Caki2 (cell line): ENCODE results near the gene GOLGA2. TPM values are rescaled to one million over a fixed set of nuclear protein-coding genes. Genes with fewer than 3 reads are reported as not detected.

ENCODE experiments used
- DNase-seq: peaks from one replicate; pipeline ENCODE4 v3.0.0-alpha.2; 2015; ENCODE audit warnings: low read depth
- in situ Hi-C: cut with HindIII; loops from 2 replicates; pipeline ENCODE4 v1.10.0; 2016; ENCODE audit warnings: low sequenced_read_pairs, low pct_unique_long_range_greater_than_20kb, mixed read lengths
- total RNA-seq: library from RNA; depleted of rRNA; stranded (reverse); fragments of >200 nt; shearing (Covaris generic); gene quantifications from 2 replicates; pipeline ENCODE4 v1.2.3, GENCODE V29; 2014; ENCODE audit warnings: low replicate concordance; rRNA removed

GOLGA2 gene, protein sequence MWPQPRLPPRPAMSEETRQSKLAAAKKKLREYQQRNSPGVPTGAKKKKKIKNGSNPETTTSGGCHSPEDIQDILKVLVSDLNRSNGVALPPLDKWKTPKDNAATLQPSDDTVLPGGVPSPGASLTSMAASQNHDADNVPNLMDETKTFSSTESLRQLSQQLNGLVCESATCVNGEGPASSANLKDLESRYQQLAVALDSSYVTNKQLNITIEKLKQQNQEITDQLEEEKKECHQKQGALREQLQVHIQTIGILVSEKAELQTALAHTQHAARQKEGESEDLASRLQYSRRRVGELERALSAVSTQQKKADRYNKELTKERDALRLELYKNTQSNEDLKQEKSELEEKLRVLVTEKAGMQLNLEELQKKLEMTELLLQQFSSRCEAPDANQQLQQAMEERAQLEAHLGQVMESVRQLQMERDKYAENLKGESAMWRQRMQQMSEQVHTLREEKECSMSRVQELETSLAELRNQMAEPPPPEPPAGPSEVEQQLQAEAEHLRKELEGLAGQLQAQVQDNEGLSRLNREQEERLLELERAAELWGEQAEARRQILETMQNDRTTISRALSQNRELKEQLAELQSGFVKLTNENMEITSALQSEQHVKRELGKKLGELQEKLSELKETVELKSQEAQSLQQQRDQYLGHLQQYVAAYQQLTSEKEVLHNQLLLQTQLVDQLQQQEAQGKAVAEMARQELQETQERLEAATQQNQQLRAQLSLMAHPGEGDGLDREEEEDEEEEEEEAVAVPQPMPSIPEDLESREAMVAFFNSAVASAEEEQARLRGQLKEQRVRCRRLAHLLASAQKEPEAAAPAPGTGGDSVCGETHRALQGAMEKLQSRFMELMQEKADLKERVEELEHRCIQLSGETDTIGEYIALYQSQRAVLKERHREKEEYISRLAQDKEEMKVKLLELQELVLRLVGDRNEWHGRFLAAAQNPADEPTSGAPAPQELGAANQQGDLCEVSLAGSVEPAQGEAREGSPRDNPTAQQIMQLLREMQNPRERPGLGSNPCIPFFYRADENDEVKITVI
- 44.6 and 79.8 TPM in 2 replicates for total RNA-seq

DNA sequence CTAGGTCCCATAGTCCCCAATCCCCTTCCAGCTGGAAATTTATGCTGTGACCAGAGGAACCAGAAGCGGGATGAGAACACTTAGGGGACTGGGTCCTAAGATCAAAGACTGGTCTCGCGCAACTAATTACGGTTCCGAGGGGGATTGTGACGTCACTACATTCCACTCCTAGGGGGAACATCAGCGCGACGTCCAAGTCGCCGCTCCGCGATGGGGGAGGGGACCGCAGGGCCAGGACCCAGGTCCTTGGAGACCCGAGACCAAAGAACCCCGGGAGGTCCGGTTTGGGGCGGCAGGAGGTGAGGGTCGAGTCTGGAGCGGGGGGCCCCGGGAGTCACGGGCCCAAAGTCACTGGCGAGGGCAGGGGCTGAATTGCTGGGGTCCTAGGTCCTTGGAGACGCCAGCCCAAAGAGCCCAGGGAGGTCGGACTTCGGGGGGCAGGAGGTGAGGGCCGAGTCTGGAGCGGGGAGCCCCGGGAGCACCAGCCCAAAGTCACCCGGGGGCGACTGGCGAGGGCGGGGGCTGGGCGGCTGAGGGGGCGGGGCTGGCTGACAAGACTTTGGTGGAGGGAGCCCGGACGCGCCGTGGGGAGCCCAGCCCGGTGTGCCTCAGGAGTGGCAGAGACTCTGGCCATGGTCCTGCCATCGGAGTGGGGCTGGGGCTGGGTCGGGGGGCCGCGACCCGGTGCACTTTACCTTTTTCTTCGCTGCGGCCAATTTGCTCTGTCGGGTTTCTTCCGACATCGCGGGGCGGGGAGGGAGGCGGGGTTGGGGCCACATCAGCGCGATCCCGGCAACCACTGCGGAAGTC is at the start of gene GOLGA2:
GOLGA2 (minus strand) TSS at position 810 of the 810 bp plus-strand sequence; CDS start at position 779, 31 bp downstream.
- in situ Hi-C loops: no loop called here
- no peak for DNase-seq

DNA sequence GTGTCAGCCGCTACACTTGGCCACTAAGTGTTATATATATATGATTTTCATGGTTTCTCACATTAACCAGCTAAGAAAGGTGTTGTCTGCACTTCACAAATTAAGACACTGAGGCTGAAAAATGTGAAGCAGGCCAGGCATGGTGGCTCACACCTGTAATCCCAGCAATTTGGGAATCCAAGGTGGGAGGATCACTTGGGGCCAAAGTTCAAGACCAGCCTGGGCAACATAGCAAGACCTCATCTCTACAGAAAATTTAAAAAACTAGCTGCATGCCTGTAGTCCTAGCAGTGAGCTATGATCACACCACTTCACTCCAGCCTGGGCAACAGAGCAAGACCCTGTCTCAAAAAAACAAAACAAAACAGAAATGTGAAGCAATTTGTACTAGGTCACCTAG is 48.6 kb upstream of the GOLGA2 start:
- in situ Hi-C loops: no loop called here
- no peak for DNase-seq

DNA sequence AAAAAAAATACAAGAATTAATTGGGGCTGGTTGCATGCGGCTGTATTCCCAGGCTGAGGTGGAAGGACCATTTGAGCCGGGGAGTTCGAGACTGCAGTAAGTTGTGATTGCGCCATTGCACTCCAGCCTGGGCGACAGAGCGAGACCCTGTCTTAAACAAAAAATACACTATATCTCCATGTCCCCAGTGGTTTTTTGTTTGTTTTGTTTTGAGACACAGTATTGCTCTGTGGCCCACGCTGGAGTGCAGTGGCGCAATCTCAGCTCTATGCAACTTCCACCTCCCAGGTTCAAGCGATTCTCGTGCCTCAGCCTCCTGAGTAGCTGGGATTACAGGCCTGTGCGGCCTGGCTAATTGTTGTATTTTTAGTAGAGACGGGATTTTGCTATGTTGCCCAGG is 48.0 kb upstream of the GOLGA2 start:
- in situ Hi-C loops: no loop called here

DNA sequence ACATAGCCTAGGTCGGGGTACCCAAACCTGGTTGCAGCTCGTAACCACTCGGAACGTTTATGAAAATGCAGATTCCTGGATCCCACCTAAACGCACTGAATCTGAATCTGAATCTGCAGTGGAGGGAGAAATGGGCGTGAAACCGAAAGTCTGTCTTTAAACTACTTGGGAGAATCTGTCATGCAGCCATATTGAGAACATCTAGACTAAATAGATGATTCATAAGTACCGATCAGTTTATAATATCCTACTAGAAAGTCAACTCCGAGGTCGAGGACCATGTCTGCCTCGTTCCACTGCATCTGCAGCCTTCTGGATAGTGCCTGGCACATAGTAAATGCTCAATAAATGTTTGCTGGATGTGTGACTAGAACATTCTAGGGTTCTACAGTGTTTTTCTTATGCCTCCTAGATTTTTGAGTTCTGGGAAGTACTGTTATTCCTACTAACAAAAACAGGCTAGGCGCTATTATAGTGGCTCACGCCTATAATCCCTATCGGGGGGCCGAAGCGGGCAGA is 47.5 kb upstream of the GOLGA2 start:
- peak; percentile 22 for DNase-seq
- in situ Hi-C loops: no loop called here

More for the DNA sequence above, 48.0 kb upstream of the GOLGA2 start:
- no peak for DNase-seq

DNA sequence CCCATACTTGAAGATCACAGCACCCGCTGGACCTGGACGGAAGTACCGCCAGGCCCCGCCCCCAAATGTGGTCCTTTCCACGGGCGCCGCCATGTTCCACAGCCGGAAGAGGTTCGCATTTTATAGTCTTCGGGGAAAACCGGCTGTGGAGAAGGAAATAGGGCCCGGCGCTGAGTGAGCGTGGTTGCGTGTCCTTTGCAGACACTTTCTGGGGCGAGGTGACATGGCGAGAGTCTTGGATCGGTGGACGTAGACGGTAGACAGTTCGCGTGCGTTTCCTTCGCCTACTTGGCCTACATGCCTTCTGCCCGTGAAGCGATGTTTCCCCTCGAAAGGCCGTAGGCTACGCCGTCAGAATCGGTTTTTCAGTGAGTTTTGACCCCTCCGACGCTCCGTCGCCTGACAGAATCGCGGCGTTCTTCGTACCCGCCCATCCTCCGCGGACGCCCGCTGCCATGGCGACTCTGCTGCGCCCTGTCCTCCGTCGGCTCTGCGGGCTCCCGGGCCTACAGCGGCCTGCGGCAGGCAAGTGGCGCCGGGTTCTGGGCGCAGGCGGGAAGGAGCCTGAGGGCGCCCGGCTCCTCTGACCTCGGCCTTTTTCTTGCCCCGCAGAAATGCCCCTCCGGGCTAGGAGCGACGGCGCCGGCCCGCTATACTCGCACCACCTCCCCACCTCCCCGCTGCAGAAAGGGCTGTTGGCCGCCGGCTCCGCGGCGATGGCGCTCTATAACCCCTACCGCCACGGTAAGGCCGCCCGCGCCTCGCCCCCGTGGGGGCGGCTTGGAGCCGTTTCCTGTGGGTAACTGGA is 46.8 kb upstream of the GOLGA2 start, which contains the start of the genes COQ4 and TRUB2:
COQ4 (plus strand) TSS at position 436 of the 808 bp plus-strand sequence; CDS start at position 456, 20 bp downstream.
TRUB2 (minus strand) TSS at position 44 of the 808 bp plus-strand sequence; CDS start at position 5, 39 bp downstream.
- peak; percentile 93 for DNase-seq
- in situ Hi-C loops: no loop called here

DNA sequence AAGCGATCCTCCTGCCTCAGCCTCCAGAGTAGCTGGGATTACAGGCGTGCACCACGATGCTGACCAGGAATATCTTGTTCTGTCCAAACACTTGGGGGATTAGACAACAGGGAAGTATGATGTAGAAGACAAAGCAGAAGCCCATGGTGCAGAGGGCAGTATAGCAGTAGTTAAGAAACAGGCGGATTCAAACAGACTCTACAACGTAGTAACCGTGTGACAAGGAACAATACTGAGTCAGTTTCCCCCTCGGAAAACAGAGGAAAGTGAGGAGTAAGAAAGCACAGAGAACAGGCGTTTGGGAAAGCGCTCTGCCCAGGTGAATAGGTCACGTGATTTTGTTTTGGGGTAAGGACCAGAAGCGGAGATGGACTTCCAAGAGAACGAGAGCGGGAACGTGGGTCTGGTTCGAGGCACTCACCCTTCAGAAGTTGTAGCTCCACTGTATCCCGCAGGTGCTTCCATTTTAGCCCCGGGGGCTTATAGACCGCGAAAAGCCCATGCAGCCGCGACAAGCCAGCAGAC is 46.1 kb upstream of the GOLGA2 start:
- no peak for DNase-seq
- in situ Hi-C loops: no loop called here

DNA sequence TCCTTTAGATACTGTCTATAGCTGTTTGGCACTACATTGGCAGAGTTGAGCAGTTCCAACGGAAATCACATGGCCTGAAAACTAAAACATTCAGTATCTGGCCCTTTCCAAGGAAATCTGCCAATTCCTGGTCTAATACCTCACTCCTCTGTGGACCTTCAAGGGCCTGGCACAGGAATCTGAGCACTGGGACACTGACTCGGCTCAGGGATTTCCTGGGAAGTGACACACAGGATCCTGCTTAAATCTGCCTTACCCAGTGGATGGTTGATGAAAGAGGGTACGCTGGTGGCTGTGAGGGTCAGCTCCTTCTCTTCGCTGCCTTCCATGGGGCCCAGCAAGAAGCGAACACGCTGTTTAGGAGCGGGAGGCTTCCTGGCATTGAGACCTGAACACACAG is 45.5 kb upstream of the GOLGA2 start:
- in situ Hi-C loops: no loop called here
- no peak for DNase-seq

DNA sequence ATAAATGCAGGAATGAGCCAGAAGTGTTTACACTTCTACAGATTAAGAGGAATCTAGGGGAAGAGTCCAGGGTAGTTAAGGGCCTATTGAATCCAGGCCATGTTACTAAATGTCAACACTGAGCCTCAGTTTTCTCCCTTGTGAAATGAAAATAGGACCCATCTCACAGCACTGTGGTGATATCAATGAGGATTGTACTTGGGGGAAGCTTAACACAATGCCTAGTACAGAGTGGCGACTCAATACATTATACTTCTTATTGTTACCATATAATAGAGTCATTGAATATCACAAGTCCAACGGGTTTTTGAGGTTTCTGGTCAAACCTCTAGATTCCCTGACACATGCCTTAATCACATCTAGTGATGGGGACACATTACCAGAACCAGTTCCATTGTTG is 41.8 kb upstream of the GOLGA2 start:
- DNase-seq: no peak
- in situ Hi-C loops: no loop called here

DNA sequence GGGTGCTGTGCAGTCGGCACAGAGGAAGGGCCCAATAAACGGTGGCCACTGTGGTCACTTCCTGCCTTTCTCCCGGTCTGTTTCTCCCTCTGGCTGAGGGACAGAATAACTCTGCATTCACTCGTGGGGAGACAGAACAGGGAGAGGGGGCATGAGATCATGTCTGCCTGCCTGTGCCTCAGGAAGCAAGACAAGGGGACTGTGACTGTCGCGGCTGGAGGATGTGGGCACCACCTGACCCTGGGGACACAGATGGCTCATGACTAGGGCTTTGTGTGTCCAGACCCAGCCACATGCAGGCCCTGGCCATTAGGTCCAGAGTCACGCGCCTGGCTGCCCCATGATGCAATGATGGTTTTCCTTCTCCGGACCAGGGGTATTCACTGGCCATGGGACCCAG is 40.6 kb upstream of the GOLGA2 start:
- in situ Hi-C loops: no loop called here

DNA sequence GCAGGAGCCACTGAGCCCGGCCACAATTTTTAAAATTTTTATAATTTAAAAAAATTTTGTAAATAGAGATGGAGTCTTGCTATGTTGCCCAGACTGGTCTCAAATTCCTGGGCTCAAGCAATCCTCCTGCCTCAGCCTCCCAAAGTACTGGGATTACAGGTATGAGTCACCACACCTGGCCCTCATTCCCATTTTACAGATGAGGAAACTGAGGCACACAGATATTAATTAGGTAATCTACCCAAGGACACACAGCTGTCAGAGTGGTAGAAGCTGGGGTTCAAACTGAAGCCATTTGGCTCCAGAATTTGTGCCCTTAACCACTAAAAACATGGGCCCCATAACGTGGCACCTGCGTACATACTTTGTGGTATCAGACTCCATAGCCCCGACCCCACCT is 38.9 kb upstream of the GOLGA2 start:
- in situ Hi-C loops: no loop called here
- DNase-seq: no peak

More for the DNA sequence above, 40.6 kb upstream of the GOLGA2 start:
- DNase-seq: no peak

DNA sequence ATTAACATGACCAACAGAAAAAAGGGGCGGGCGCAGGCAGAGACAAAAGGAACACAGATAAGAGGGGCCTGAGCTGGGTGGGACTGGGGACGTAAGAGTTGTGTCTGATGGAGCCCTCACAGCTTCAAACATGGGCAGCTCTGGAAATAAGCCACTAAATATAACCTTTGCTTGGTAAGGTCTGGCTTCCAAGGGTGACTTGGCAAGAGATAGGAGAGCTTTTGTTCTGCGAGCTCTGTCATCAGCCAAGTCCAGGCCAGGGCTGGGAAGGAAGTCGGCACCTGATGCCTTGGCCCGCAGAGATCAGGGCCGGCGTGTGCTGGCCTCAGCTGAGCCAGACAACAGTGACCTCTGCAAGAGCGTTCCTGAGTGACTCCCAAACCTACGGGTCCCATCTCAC is 34.7 kb upstream of the GOLGA2 start:
- DNase-seq: no peak
- in situ Hi-C loops: no loop called here

DNA sequence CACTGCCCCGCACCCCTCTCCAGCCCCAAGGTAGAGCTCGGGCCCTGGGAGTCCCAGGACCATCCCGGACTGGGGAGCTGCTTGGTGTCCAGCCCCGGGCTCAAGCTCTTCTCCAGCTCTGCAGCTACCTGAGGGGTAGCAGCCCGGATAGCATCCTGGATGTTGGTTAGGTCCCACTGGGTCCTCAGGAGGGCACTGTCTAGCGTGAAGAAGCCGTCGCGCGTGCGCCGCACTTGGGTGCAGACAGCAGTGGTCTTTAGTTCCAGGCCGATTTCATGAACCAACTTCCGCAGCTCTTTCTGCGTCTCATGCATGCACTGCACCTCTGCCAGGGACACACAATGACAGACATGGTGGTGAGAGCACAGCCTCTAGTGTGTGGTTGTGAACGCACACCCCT is 33.7 kb upstream of the GOLGA2 start:
- DNase-seq: no peak
- in situ Hi-C loops: no loop called here

DNA sequence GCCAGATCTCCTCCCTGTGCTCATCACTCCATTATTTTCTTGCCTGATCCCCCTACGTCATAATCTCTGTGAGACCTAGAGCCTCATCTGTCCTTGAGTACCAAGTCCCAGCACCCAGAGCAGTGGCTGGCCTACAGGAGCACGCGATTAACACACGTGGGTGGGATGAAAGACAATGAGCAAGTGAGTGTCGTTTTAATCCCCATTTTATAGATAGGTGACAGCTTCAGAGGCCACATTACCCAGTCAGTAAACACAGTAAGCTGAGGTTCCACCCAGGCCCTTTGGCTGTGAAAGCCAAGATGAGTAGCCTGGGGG is 29.1 kb upstream of the GOLGA2 start:
- in situ Hi-C loops: no loop called here
- DNase-seq: peak; percentile 33

DNA sequence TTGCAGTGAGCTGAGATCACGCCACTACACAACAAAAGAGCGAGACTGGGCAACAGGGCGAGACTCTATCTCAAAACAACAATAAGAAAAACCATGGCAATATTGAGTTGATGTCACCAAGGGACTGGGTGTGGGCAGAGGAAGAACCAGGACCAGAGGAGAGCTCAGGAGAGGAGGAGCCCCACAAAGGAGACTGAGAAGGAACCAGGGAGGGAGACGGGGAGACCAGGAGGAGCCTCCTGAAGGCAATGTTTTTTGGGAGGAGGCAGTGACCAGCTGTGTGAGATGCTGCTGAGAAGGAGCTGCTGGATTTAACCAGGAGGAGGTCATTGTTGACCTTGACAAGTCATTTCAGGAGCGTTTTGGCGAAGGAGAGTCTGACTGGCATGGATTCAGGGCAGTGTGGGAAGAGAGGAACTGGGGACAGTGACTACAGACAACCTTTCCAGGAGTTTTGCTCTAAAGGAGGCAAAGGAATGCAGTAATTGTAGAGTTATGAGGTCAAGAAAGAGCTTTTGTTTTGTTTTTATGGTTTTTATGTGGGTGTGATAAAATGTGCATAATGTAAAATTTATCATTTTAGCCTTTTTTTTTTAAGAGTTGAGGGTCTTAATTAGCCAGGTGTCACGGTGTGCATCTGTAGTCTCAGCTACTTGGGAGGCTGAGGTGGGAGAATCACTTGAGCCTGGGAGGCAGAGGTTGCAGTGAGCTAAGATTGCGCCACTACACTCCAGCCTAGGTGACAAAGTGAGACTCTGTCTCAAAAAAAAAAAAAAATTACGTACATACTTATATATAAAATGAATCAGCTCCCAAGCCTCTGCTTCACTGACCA is 28.5 kb upstream of the GOLGA2 start:
- in situ Hi-C loops: no loop called here

DNA sequence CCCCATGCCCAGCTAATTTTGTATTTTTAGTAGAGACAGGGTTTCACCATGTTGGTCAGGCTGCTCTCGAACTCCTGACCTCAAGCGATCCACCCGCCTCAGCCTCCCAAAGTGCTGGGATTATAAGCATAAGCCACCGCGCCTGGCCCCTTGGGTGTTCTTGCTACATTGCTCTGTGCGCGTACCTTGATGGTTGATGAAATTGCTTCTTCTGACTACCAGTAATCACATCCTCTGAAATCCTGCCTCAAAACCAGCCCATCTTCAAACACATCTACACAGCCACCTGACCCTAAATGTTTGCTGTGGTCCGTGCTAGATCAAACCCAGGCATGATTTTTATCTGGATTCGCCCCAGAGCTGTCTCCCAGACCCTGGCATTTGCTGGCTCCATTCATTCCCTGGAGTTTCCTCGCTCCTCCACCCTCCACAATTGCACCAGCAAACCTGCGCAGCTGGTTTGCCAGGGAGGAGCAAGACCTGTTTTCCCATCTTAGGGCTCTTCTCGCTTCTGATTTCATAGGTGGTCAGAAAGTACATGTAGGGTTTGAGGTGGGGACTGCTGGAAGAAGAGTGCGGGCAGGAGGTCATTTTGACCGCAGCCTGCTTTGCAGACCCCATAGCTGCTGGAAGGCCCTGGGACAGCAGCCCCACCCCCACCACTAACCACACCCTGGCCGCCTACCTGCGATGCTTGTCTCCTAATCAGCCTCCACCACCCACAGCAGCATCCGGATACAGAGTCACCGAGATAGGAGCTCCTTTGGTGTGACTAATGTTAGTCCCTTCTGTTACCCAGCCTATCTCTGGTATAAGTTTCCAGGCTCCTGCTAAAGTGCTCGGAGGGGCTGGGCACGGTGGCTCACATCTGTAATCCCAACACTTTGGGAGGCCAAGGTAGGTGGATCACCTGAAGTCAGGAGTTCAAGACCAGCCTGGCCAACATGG is 23.0 kb upstream of the GOLGA2 start:
- in situ Hi-C loops: no loop called here

More for the DNA sequence above, 28.5 kb upstream of the GOLGA2 start:
- DNase-seq: no peak

More for the DNA sequence above, 23.0 kb upstream of the GOLGA2 start:
- DNase-seq: no peak
